NCI-H2196 (cell line): Measurements from ENCODE around the gene MCRIP1.
A peak's percentile ranks its signal among the peaks of the same experiment; 100 is the strongest.

ENCODE experiments used
- DNase-seq: peaks from one replicate; lab custom pipeline; 2025; ENCODE audit not compliant: unreplicated experiment; lab: John Stamatoyannopoulos, UW

The MCRIP1 gene

GRCh38 chr17:81805707-81806460 is 27.2 kb downstream of the MCRIP1 start:
- no peak for DNase-seq

- DNase-seq = no peak
Measured at GRCh38 chr17:81804559-81805399, 28.3 kb downstream of the MCRIP1 start.

- no peak for DNase-seq
Measured at GRCh38 chr17:81803728-81804558, 29.1 kb downstream of the MCRIP1 start, which contains the start of gene GCGR. Gene GCGR, plus strand, starts transcription at chr17:81804150. Its CDS starts 4,869 bp downstream, at chr17:81809019.

- no peak for DNase-seq
Measured at GRCh38 chr17:81802856-81803643, 30.0 kb downstream of the MCRIP1 start.

- DNase-seq = no peak
Measured at GRCh38 chr17:81802048-81802758, 30.9 kb downstream of the MCRIP1 start.

GRCh38 chr17:81801327-81801726 is 31.8 kb downstream of the MCRIP1 start:
- DNase-seq = no peak

- DNase-seq = peak; percentile 88
Measured at GRCh38 chr17:81794509-81794908, 38.6 kb downstream of the MCRIP1 start.

- no peak for DNase-seq
Measured at GRCh38 chr17:81794074-81794476, 39.0 kb downstream of the MCRIP1 start.

- DNase-seq = no peak
Measured at GRCh38 chr17:81792675-81793615, 40.1 kb downstream of the MCRIP1 start.
